Gastrocnemius medialis (tissue), 4 donors: ENCODE data around the gene ACVR1B. TPM values are rescaled to one million over a fixed set of nuclear protein-coding genes. Genes with fewer than 3 reads are reported as not detected.
A peak's percentile ranks its signal among the peaks of the same experiment; 100 is the strongest.

ENCODE experiments used
- ATAC-seq, 2 donors: fragments of 150-250 bp; one replicate each; pipeline ENCODE4 v1.9.1; 2016
- DNase-seq, 2 donors: peaks; one replicate each; pipeline ENCODE4 v3.0.0-alpha.2; 2019
- H3K27ac ChIP-seq, 4 donors: fragments of 200-600 bp; sonication (generic); 1 replicate in 1 of 4; 2 replicates in 3 of 4; pipeline ENCODE4 v1.5.1; 2016 to 2018; ENCODE audit warnings: mild to moderate bottlenecking in 2 of 4, moderate library complexity in 1 of 4
- H3K27me3 ChIP-seq, 3 donors: fragments of 200-600 bp; sonication (generic) in 2 of 3; 1 replicate in 1 of 3; 2 replicates in 2 of 3; pipeline versions ENCODE4 v1.5.1 to v1.6.0; 2016 to 2019; ENCODE audit warnings: mild to moderate bottlenecking in 1 of 3, moderate library complexity in 1 of 3
- H3K36me3 ChIP-seq, 2 donors: fragments of 200-600 bp; sonication (generic) in 1 of 2; one replicate each; pipeline ENCODE4 v1.5.1; 2017 to 2018
- H3K4me1 ChIP-seq, 2 donors: fragments of 200-600 bp; sonication (generic) in 1 of 2; one replicate each; pipeline ENCODE4 v1.5.1; 2016 to 2017; ENCODE audit warnings: mild to moderate bottlenecking in 2 of 2
- H3K4me3 ChIP-seq, 4 donors: fragments of 200-600 bp; sonication (generic) in 3 of 4; 1 replicate in 1 of 4; 2 replicates in 3 of 4; pipeline ENCODE4 v1.5.1; 2016 to 2019; ENCODE audit warnings: mild to moderate bottlenecking in 2 of 4
- H3K9me3 ChIP-seq, 3 donors: fragments of 200-600 bp; sonication (generic) in 2 of 3; 1 replicate in 1 of 3; 2 replicates in 2 of 3; pipeline ENCODE4 v1.5.1; 2016 to 2019
- CTCF ChIP-seq, 5 experiments: fragments of 450-650 bp in 3 of 5; fragments of 200-600 bp in 2 of 5; sonication (generic) in 2 of 5; IDR thresholded peaks in 4 of 5; conservative IDR thresholded peaks in 1 of 5; 1 replicate in 4 of 5; 2 replicates in 1 of 5; pipeline ENCODE4 v1.5.1; 2016 to 2019; ENCODE audit warnings: antibody characterized with exemption in 5 of 5, mild to moderate bottlenecking in 3 of 5, moderate library complexity in 3 of 5
- POLR2A ChIP-seq, 2 donors: fragments of 450-650 bp; IDR thresholded peaks; one replicate each; pipeline ENCODE4 v1.6.1; 2017; ENCODE audit warnings: antibody characterized with exemption in 2 of 2, mild to moderate bottlenecking in 2 of 2, moderate library complexity in 2 of 2
- in situ Hi-C, 4 donors: fragments of 200-750 bp; cut with MboI; loops; one replicate each; pipeline versions ENCODE4 v1.15.0 to v1.8.0; 2017; ENCODE audit warnings: low sequenced_read_pairs in 4 of 4
- intact Hi-C: fragments of 100-400 bp; cut with DNase I; formaldehyde crosslinking; loops from one replicate; pipeline ENCODE4 v1.15.1; 2023; ENCODE audit warnings: low total_unique reads
- total RNA-seq, 4 donors: library from RNA; depleted of rRNA; stranded (reverse); fragments of >200 nt; gene quantifications; one replicate each; pipeline versions ENCODE4 v1.1.0 to v1.2.3, GENCODE V29; 2016

Gene ACVR1B
- total RNA-seq, 4 donors from 2014 or later: 8.7 to 15.9 (median 10.1) TPM

DNA sequence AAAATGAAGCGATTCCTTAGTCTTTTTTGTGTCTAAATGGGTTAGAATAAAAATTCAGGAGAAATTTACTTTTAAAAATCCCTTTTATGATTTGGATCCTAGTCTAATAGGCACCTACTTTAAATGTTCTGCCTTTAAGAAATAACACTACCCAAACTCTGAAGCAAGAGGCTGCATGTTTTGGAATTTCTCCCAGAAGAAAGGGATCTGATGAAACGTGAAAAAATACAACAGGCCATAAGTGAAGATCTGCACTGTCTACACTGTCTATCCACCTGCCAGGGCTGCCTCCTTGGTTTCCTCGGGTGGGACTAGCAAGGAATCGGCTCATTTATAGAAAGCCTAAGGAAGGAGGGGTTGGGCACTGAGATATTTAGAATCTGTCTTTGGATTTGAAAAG is 22.1 kb downstream of the ACVR1B start:
- ATAC-seq (peak; percentile 50 to 55), DNase-seq (no peak)
- intact Hi-C loops (no loop called here), in situ Hi-C loops (loop anchor here in 3 of 4 donors (10.0 kb wide), 2 partner anchors 49 to 79 kb away; no protein-coding TSS in a partner anchor)
- no peaks in the 10 kb centered on the region for H3K27me3 ChIP-seq
- TF ChIP-seq CTCF (IDR thresholded peaks at IDR 0.05 in 4 of 5, conservative IDR thresholded peaks at IDR 0.05 in 1 of 5) (no peak), POLR2A (IDR thresholded peaks at IDR 0.05) (no peak)
- H3K4me1 ChIP-seq: peaks cover 38 to 40% of the 10 kb centered on the region in 2 donors
- no peaks in the 10 kb centered on the region for H3K9me3 ChIP-seq
- H3K4me3 ChIP-seq: no peak overlapping the region
- peaks cover 0 to 27% of the 10 kb centered on the region in 2 donors for H3K36me3 ChIP-seq
- H3K27ac ChIP-seq: peak overlapping the region in 2 of 4 donors; percentile 38 to 39

- Histone ChIP-seq H3K9me3 (no peaks in the 10 kb centered on the region), H3K4me1 (peaks cover 38 to 40% of the 10 kb centered on the region in 2 donors), H3K4me3 (no peak overlapping the region), H3K27me3 (no peaks in the 10 kb centered on the region), H3K27ac (no peak overlapping the region), H3K36me3 (peaks cover 0 to 27% of the 10 kb centered on the region in 2 donors)
- DNase-seq (no peak), ATAC-seq (no peak)
- in situ Hi-C loops (loop anchor here (5.0 to 10.0 kb wide), 3 partner anchors 50 to 82 kb away; no protein-coding TSS in a partner anchor), intact Hi-C loops (no loop called here)
- no peak for TF ChIP-seq CTCF (IDR thresholded peaks at IDR 0.05 in 4 of 5, conservative IDR thresholded peaks at IDR 0.05 in 1 of 5)
- no peak for TF ChIP-seq POLR2A (IDR thresholded peaks at IDR 0.05)
Observed at GRCh38 chr12:51974646-51975045, 23.1 kb downstream of the ACVR1B start.

DNA sequence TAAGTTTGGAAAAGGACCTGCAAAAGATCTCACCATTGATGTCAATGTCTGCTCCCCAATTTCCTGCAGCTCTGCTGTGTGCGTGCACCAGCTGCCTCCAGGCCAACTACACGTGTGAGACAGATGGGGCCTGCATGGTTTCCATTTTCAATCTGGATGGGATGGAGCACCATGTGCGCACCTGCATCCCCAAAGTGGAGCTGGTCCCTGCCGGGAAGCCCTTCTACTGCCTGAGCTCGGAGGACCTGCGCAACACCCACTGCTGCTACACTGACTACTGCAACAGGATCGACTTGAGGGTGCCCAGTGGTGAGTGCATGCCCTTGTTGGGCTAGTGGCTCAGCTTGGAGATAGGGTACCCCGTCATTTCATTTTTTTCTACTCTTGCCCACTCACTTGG is 23.7 kb downstream of the ACVR1B start:
- Histone ChIP-seq H3K36me3 (peaks cover 0 to 27% of the 10 kb centered on the region in 2 donors), H3K27me3 (no peaks in the 10 kb centered on the region), H3K9me3 (no peaks in the 10 kb centered on the region), H3K4me1 (peaks cover 38 to 40% of the 10 kb centered on the region in 2 donors), H3K4me3 (no peak overlapping the region), H3K27ac (no peak overlapping the region)
- intact Hi-C loops: no loop called here
- TF ChIP-seq CTCF (IDR thresholded peaks at IDR 0.05 in 4 of 5, conservative IDR thresholded peaks at IDR 0.05 in 1 of 5) (no peak), POLR2A (IDR thresholded peaks at IDR 0.05) (no peak)
- in situ Hi-C loops: loop anchor here (5.0 to 10.0 kb wide), 3 partner anchors 50 to 83 kb away; no protein-coding TSS in a partner anchor
- no peak for ATAC-seq
- no peak for DNase-seq

GRCh38 chr12:51976376-51977160 is 25.1 kb downstream of the ACVR1B start:
- no peaks in the 10 kb centered on the region for H3K27me3 ChIP-seq
- DNase-seq (no peak), ATAC-seq (no peak)
- in situ Hi-C loops: loop anchor here (5.0 to 10.0 kb wide), 3 partner anchors 52 to 84 kb away; no protein-coding TSS in a partner anchor
- H3K9me3 ChIP-seq: no peaks in the 10 kb centered on the region
- peaks cover 0 to 34% of the 10 kb centered on the region in 2 donors for H3K36me3 ChIP-seq
- H3K4me3 ChIP-seq: no peak overlapping the region
- H3K4me1 ChIP-seq: peaks cover 32 to 35% of the 10 kb centered on the region in 2 donors
- H3K27ac ChIP-seq: no peak overlapping the region
- TF ChIP-seq POLR2A (IDR thresholded peaks at IDR 0.05) (no peak), CTCF (IDR thresholded peaks at IDR 0.05 in 4 of 5, conservative IDR thresholded peaks at IDR 0.05 in 1 of 5) (no peak)
- intact Hi-C loops: no loop called here
